Muscle of back (tissue), 11 donors: ENCODE results near the gene LNX1. TPM values are rescaled to one million over a fixed set of nuclear protein-coding genes. Genes with fewer than 3 reads are reported as not detected.

Source experiments
- DNase-seq, 3 donors: peaks; one replicate each; pipeline versions ENCODE4 v3.0.0 to v3.0.0-alpha.2; 2013
- polyA plus RNA-seq, 10 donors: library from polyadenylated mRNA; unstranded; fragments of 120-200 nt; gene quantifications; one replicate each; pipeline ENCODE4 v1.2.1, GENCODE V29; 2013; ENCODE audit not compliant: insufficient read length in 10 of 10

Gene LNX1
- polyA plus RNA-seq, 10 donors, result 3.5 to 6.0 (median 4.4) TPM

GRCh38 chr4:53601251-53601764 lies 10.0 kb upstream of the LNX1 start:
- DNase-seq, result peak in 1 of 3 donors; percentile 70

- no peak for DNase-seq
These were observed 8.3 kb upstream of the LNX1 start for GRCh38 chr4:53599632-53600031.

GRCh38 chr4:53598901-53599300 lies 7.6 kb upstream of the LNX1 start:
- no peak for DNase-seq

GRCh38 chr4:53598483-53598882 lies 7.2 kb upstream of the LNX1 start:
- no peak for DNase-seq

- DNase-seq, result no peak
These were observed 5.6 kb upstream of the LNX1 start for GRCh38 chr4:53596901-53597300.

GRCh38 chr4:53595834-53596233 lies 4.5 kb upstream of the LNX1 start:
- DNase-seq, result no peak

GRCh38 chr4:53595204-53595603 lies 3.9 kb upstream of the LNX1 start:
- no peak for DNase-seq

GRCh38 chr4:53593765-53594164 lies 2.5 kb upstream of the LNX1 start:
- DNase-seq, result no peak

GRCh38 chr4:53592686-53593501 lies 1.6 kb upstream of the LNX1 start:
- peak in 2 of 3 donors; percentile 63 to 80 for DNase-seq

- peak in 1 of 3 donors; percentile 40 for DNase-seq
These were observed 836 bp upstream of the LNX1 start for GRCh38 chr4:53592122-53592521.

- peak in 2 of 3 donors; percentile 36 to 75 for DNase-seq
These were observed 1.1 kb downstream of the LNX1 start for GRCh38 chr4:53590187-53590586.

GRCh38 chr4:53589511-53589910 lies 1.8 kb downstream of the LNX1 start:
- no peak for DNase-seq

- DNase-seq, result no peak
These were observed 4.2 kb downstream of the LNX1 start for GRCh38 chr4:53587135-53587534.

GRCh38 chr4:53586121-53586816 lies 5.0 kb downstream of the LNX1 start:
- DNase-seq, result peak in 2 of 3 donors; percentile 42 to 96

GRCh38 chr4:53584658-53585057 lies 6.6 kb downstream of the LNX1 start:
- DNase-seq, result no peak

- DNase-seq, result no peak
These were observed 7.8 kb downstream of the LNX1 start for GRCh38 chr4:53583513-53583912.

GRCh38 chr4:53582194-53582593 lies 9.1 kb downstream of the LNX1 start:
- no peak for DNase-seq

GRCh38 chr4:53580274-53580673 lies 11.0 kb downstream of the LNX1 start:
- no peak for DNase-seq

- DNase-seq, result no peak
These were observed 11.5 kb downstream of the LNX1 start for GRCh38 chr4:53579826-53580225.

GRCh38 chr4:53576676-53577372 lies 14.5 kb downstream of the LNX1 start:
- DNase-seq, result peak in 1 of 3 donors; percentile 44

- no peak for DNase-seq
These were observed 15.1 kb downstream of the LNX1 start for GRCh38 chr4:53576071-53576617.

- no peak for DNase-seq
These were observed 15.7 kb downstream of the LNX1 start for GRCh38 chr4:53575552-53575951.
